Measurements from ENCODE around the gene ANKRD52. TPM values are rescaled to one million over a fixed set of nuclear protein-coding genes. Genes with fewer than 3 reads are reported as not detected.

Gene ANKRD52
- total and polyA plus RNA-seq, 2 experiments from 2014 or later = 20.3 to 25.2 TPM

GRCh38 chr12:56244494-56244893 is 13.7 kb downstream of the ANKRD52 start (continued):
- TF ChIP-seq CTCF (conservative IDR thresholded peaks at IDR 0.05; ENCODE audit: low read depth in 2 of 2) (no peak), STAT1 (IDR thresholded peaks at IDR 0.05; ENCODE audit: unreplicated experiment) (no peak), JUNB (IDR thresholded peaks at IDR 0.05; ENCODE audit: unreplicated experiment) (no peak), CREB1 (CRISPR knock-in tag; IDR thresholded peaks at IDR 0.05; ENCODE audit: low read depth) (no peak), POLR2AphosphoS5 (IDR thresholded peaks at IDR 0.05; ENCODE audit: low read depth) (no peak), REST (IDR thresholded peaks at IDR 0.05; ENCODE audit: unreplicated experiment) (no peak), ZNF331 (CRISPR knock-in tag; IDR thresholded peaks at IDR 0.05; ENCODE audit: low read depth) (no peak), NANOG (IDR thresholded peaks at IDR 0.05; ENCODE audit: borderline replicate concordance) (no peak)

- Mint-ChIP-seq H3K27ac (no peak overlapping the region), H3K27me3 (ENCODE audit: insufficient read depth, low read depth, poor library complexity) (peaks cover 16% of the 10 kb centered on the region), H3K9me3 (no peaks in the 10 kb centered on the region), H3K4me3 (no peak overlapping the region), H3K36me3 (ENCODE audit: low read depth) (peaks cover 68% of the 10 kb centered on the region), H3K4me1 (no peaks in the 10 kb centered on the region)
- no peak overlapping the region for H3K4me3 ChIP-seq
- H3K27ac ChIP-seq (ENCODE audit: low read depth) = no peak overlapping the region
- H2AFZ ChIP-seq = no peak overlapping the region
- H3F3A ChIP-seq (replicated peaks; ENCODE audit: low read depth) = no peaks in the 10 kb centered on the region; the same call in 1 of the 2 replicates
- DNase-seq (ENCODE audit: low spot score) (no peak), ATAC-seq (no peak)
- peaks cover 43% of the 10 kb centered on the region for H3K36me3 ChIP-seq (ENCODE audit: insufficient read depth)
- no peaks in the 10 kb centered on the region for H3K27me3 ChIP-seq (ENCODE audit: insufficient read depth)
- peaks cover 9% of the 10 kb centered on the region; the same call in 1 of the 2 replicates for H4K20me1 ChIP-seq (replicated peaks; ENCODE audit: insufficient read depth)
- no peaks in the 10 kb centered on the region for H3K4me1 ChIP-seq (ENCODE audit: insufficient read depth)
- no peak overlapping the region for H3K4me2 ChIP-seq
- no peaks in the 10 kb centered on the region for H3K79me2 ChIP-seq (replicated peaks; ENCODE audit: insufficient read depth)
- H3K9me2 ChIP-seq (ENCODE audit: insufficient read depth) = no peaks in the 10 kb centered on the region
- TF ChIP-seq EZH2phosphoT487 (IDR thresholded peaks at IDR 0.05; ENCODE audit: unreplicated experiment) (no peak), REST (IDR thresholded peaks at IDR 0.05; ENCODE audit: unreplicated experiment) (no peak), ZNF114 (CRISPR knock-in tag; IDR thresholded peaks at IDR 0.05) (no peak), ETS1 (IDR thresholded peaks at IDR 0.05) (no peak)
Observed at GRCh38 chr12:56243731-56244181, 14.4 kb downstream of the ANKRD52 start.
